HUES6 (cell line): Measurements from ENCODE around the gene CD34.

ENCODE experiments used
- H3K27ac ChIP-seq: 2 replicates; pipeline ENCODE4 v1.7.0; 2013; ENCODE audit warnings: low read depth, mild to moderate bottlenecking, low read length, inconsistent platforms
- H3K27me3 ChIP-seq: 2 replicates; pipeline ENCODE4 v1.6.1; 2013; ENCODE audit warnings: low read length; ENCODE audit not compliant: control insufficient read depth, insufficient read depth
- H3K36me3 ChIP-seq: 2 replicates; pipeline ENCODE4 v1.6.1; 2013; ENCODE audit warnings: low read length; ENCODE audit not compliant: control insufficient read depth, insufficient read depth
- H3K4me1 ChIP-seq: 2 replicates; pipeline ENCODE4 v1.6.1; 2013; ENCODE audit warnings: low read length; ENCODE audit not compliant: control insufficient read depth, insufficient read depth
- H3K4me3 ChIP-seq: 2 replicates; pipeline ENCODE4 v1.5.1; 2013; ENCODE audit warnings: low read depth, low read length
- H3K9ac ChIP-seq: one replicate; pipeline ENCODE4 v1.6.1; 2013; ENCODE audit warnings: mild to moderate bottlenecking, low read length
- H3K9me3 ChIP-seq: 2 replicates; pipeline ENCODE4 v1.6.1; 2013; ENCODE audit warnings: low read depth, low read length; ENCODE audit not compliant: control insufficient read depth, insufficient read depth

The CD34 gene

GRCh38 chr1:207862241-207862787, 48.6 kb downstream of the CD34 start:
- Histone ChIP-seq H3K4me3 (no peak overlapping the region), H3K27me3 (peaks cover 6% of the 10 kb centered on the region; the same call in 1 of the 2 replicates), H3K36me3 (no peaks in the 10 kb centered on the region), H3K9me3 (no peaks in the 10 kb centered on the region), H3K4me1 (no peaks in the 10 kb centered on the region), H3K27ac (no peak overlapping the region), H3K9ac (no peak overlapping the region)

GRCh38 chr1:207861442-207862177, 49.3 kb downstream of the CD34 start:
- no peak overlapping the region for H3K9ac ChIP-seq
- no peak overlapping the region for H3K27ac ChIP-seq
- no peaks in the 10 kb centered on the region for H3K4me1 ChIP-seq

GRCh38 chr1:207860531-207860930, 50.4 kb downstream of the CD34 start:
- Histone ChIP-seq H3K9ac (no peak overlapping the region), H3K9me3 (no peaks in the 10 kb centered on the region), H3K27me3 (no peaks in the 10 kb centered on the region), H3K4me3 (no peak overlapping the region), H3K36me3 (no peaks in the 10 kb centered on the region), H3K27ac (no peak overlapping the region), H3K4me1 (no peaks in the 10 kb centered on the region)

More at GRCh38 chr1:207861442-207862177, 49.3 kb downstream of the CD34 start:
- no peaks in the 10 kb centered on the region for H3K9me3 ChIP-seq
- no peaks in the 10 kb centered on the region for H3K27me3 ChIP-seq
- H3K4me3 ChIP-seq = no peak overlapping the region
- no peaks in the 10 kb centered on the region for H3K36me3 ChIP-seq

DNA sequence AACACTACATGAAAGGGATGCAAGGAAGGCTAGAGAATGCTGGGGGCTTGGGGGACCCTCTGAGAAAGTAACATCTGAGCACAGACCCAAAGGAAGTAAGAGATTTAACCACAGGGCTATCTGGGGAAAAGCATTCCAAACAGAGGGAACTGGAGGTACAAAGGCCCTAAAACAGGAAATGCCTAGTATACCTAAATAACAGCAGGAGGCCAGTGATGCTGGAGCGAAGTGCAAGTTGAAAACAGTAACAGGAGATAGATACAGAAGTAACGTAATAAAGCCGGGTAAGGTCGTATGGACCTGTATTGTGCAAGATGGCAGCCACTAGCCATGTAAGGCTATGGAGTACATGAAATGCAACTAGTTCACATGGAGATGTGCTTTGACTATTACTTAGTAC, 52.1 kb downstream of the CD34 start:
- peaks cover 2% of the 10 kb centered on the region; the same call in 1 of the 2 replicates for H3K4me1 ChIP-seq
- no peak overlapping the region for H3K4me3 ChIP-seq
- H3K9me3 ChIP-seq = no peaks in the 10 kb centered on the region
- no peaks in the 10 kb centered on the region for H3K27me3 ChIP-seq
- no peaks in the 10 kb centered on the region for H3K36me3 ChIP-seq
- no peak overlapping the region for H3K27ac ChIP-seq
- H3K9ac ChIP-seq = no peak overlapping the region

- Histone ChIP-seq H3K4me3 (no peak overlapping the region), H3K36me3 (no peaks in the 10 kb centered on the region), H3K27me3 (no peaks in the 10 kb centered on the region), H3K9ac (no peak overlapping the region), H3K9me3 (no peaks in the 10 kb centered on the region), H3K4me1 (peaks cover 2% of the 10 kb centered on the region; the same call in 1 of the 2 replicates), H3K27ac (no peak overlapping the region)
Measured at GRCh38 chr1:207858281-207858680, 52.6 kb downstream of the CD34 start.

- Histone ChIP-seq H3K36me3 (no peaks in the 10 kb centered on the region), H3K4me1 (peaks cover 2% of the 10 kb centered on the region; the same call in 1 of the 2 replicates), H3K27ac (no peak overlapping the region), H3K4me3 (no peak overlapping the region), H3K9me3 (no peaks in the 10 kb centered on the region), H3K9ac (no peak overlapping the region), H3K27me3 (no peaks in the 10 kb centered on the region)
Measured at GRCh38 chr1:207857447-207857846, 53.5 kb downstream of the CD34 start.

DNA sequence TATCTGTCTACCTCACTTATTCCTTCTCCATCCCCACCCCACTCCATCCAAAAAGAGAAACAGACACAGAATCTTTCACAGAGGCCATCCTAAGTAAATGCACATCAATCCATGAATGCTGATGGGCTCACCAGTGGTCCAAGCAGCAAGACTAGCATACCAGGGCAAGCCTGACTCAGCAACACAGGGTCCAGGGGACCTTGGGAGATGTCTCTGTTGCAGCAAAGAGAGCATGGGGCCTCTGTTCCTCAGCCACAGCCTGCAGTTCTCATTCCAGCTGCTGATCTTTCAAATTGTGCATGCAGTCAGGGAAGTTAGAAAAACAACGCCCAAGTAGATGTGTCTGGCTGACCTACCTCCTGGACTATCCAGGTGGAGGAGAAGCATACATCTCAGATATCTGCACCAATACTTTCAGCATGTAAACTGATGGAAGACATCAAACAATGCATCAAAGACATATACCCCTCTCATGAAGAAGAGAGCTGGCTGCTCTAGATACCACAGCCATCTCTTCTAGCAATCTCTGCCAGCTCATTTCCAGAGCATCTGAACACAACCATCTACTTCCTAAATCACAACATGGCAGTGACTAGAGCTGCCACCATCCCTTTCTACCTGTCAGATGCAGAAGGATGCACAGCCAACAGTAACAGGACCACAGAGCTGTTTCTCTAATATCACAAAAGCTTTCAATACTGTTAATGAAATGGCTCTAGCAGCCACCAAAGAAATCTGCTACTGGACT, 54.5 kb downstream of the CD34 start:
- Histone ChIP-seq H3K27ac (no peak overlapping the region), H3K36me3 (no peaks in the 10 kb centered on the region), H3K4me1 (peaks cover 2% of the 10 kb centered on the region; the same call in 1 of the 2 replicates), H3K9me3 (no peaks in the 10 kb centered on the region), H3K4me3 (no peak overlapping the region), H3K27me3 (no peaks in the 10 kb centered on the region), H3K9ac (no peak overlapping the region)

GRCh38 chr1:207854001-207854400, 56.9 kb downstream of the CD34 start:
- no peaks in the 10 kb centered on the region for H3K36me3 ChIP-seq
- no peak overlapping the region for H3K27ac ChIP-seq
- H3K9ac ChIP-seq = no peak overlapping the region
- peaks cover 2% of the 10 kb centered on the region; the same call in 1 of the 2 replicates for H3K4me1 ChIP-seq
- H3K9me3 ChIP-seq = no peaks in the 10 kb centered on the region
- no peak overlapping the region for H3K4me3 ChIP-seq
- H3K27me3 ChIP-seq = no peaks in the 10 kb centered on the region

DNA sequence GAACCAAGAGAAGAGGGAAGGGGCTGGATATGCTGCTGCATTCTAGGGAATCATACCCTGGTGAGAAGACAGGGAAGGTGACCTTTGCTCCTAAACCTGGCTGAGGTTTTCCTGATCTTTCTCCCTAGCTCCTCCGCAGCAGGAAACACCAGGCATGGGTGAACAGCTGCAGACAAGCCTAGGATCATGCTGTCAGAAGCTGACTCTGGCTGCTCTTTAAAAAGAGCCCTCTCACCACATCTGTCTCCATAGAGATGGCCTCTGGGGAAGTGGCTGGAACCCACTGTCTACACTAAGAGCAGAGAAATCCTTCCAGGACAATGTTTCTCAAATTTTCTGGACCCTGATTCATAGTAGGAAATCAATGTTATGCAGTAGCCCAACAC, 57.6 kb downstream of the CD34 start:
- Histone ChIP-seq H3K4me1 (peaks cover 2% of the 10 kb centered on the region; the same call in 1 of the 2 replicates), H3K27ac (no peak overlapping the region), H3K36me3 (no peaks in the 10 kb centered on the region), H3K9me3 (no peaks in the 10 kb centered on the region), H3K4me3 (no peak overlapping the region), H3K27me3 (no peaks in the 10 kb centered on the region), H3K9ac (no peak overlapping the region)

DNA sequence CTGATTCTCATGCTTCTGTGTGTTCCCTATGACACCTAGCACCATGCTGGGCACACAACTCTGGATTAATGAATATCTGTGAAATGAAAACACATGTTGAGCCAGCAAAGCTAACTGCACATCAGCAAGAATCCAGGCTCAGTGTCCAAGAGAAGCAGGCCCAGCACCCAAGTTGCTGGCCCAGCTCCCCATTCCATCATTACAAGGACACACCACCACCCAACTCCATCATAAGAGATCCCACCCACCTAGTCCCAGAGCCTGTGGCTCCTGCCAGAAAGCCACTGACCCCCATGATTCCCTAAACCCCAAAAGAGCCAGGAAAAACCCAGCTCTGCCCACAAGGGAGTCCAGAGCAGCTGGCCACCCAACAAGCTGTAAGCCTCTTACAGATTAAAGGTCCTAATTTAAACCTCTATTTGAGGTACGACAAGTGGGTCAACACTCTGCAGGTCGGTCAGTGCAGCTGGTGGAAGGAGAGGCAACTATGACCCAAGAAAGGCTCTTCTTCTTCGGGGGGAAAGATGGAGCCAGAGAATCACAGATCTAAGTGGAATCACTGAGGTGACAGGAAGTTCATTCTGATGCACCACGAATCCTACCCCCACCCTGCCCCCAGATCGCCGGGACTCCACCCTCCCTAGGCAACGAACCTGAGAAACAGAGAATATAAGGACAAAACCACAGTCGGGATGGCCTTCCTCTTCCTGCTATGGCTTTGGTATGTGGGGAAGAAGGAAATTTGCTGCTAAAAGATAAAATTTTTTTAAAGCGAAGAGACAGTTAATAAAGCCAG, 58.2 kb downstream of the CD34 start:
- Histone ChIP-seq H3K9me3 (no peaks in the 10 kb centered on the region), H3K4me3 (no peak overlapping the region), H3K27ac (no peak overlapping the region), H3K27me3 (no peaks in the 10 kb centered on the region), H3K4me1 (peaks cover 2% of the 10 kb centered on the region; the same call in 1 of the 2 replicates), H3K36me3 (no peaks in the 10 kb centered on the region), H3K9ac (no peak overlapping the region)
